ENCODE measurements around the gene TSSK6.

Gene TSSK6

DNA sequence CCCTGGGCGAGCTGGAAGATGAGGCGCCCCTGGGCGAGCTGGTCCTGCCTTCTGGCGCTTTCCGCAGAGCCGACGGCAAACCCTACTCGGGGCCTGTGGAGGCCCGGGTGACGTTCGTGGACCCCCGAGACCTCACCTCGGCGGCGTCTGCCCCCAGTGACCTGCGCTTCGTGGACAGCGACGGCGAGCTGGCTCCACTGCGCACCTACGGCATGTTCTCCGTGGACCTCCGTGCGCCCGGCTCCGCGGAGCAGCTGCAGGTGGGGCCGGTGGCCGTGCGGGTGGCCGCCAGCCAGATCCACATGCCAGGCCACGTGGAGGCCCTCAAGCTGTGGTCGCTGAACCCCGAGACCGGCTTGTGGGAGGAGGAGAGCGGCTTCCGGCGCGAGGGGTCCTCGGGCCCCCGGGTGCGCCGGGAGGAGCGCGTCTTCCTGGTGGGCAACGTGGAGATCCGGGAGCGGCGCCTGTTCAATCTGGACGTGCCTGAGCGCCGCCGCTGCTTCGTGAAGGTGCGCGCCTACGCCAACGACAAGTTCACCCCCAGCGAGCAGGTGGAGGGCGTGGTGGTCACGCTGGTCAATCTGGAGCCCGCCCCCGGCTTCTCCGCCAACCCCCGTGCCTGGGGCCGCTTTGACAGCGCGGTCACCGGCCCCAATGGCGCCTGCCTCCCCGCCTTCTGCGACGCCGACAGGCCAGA lies 29.1 kb upstream of the TSSK6 start:
- DNase-seq = no peak

- no peak for DNase-seq
Measured at GRCh38 chr19:19543640-19544039, 28.3 kb upstream of the TSSK6 start.

- DNase-seq = no peak
Measured at GRCh38 chr19:19543101-19543500, 27.8 kb upstream of the TSSK6 start.

DNA sequence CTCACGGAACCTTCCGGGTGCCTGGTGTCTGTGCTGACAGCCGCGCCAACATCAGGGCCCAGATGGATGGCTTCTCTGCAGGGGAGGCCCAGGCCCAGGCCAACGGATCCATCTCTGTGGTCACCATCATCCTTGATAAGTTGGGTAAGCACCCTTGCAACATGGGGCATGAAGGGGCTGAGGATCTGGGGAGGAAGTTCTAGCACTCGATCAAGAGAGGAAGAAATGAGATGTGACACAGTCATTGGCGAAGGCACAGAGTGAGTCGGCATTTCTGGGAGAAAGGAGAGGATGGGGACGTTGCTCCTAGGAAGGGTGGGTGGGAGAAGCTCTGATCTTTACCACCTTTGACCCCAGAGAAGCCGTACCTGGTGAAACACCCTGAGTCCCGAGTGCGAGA lies 27.2 kb upstream of the TSSK6 start:
- no peak for DNase-seq

DNA sequence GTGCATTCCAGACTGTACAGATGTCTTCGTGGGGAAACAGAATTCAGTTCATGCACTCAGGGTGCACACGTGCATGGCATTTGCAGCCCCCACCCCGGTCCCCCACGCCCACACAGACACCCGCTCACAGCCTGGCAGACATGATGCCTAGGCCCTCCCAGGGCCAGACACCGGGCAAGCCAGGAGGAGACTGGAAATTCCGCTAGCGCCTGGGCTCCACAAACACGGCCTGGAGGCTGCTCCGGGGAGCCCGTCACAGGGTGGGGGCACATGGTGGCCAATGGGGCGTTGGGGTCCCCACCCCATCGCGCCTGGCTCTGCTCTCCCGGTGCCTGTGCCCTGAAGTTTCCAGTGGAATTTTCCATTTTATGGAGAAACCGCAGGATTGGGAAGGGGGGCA lies 26.3 kb upstream of the TSSK6 start:
- DNase-seq = no peak

- DNase-seq = no peak
Measured at GRCh38 chr19:19540715-19541515, 25.6 kb upstream of the TSSK6 start.

- DNase-seq = no peak
Measured at GRCh38 chr19:19540064-19540714, 24.8 kb upstream of the TSSK6 start.

DNA sequence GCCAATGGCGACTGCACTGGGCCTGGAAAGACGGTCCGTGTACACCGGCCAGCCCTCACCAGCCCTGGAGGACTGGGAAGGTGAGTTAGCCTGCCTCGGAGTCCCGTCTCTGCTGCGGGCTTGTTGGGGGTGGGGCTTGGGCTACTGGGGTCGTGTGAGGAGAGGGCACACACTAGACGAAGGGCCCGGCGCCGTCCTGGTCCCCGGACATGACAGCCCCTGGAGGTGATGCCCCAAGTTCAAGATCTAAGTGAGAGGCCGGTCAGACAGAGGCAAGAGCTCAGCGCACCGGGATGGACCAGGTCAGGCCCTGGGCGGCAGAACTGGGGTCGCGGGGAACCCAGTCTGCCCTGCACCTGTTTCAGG lies 24.3 kb upstream of the TSSK6 start:
- DNase-seq = no peak

- DNase-seq = no peak
Measured at GRCh38 chr19:19538785-19539166, 23.4 kb upstream of the TSSK6 start.

GRCh38 chr19:19538061-19538784 lies 22.9 kb upstream of the TSSK6 start, which contains the start of gene CILP2:
Gene CILP2 (plus strand): TSS chr19:19538265. CDS start chr19:19538350, 85 bp downstream.
- DNase-seq = peak; percentile 19

- no peak for DNase-seq
Measured at GRCh38 chr19:19537075-19538048, 22.0 kb upstream of the TSSK6 start.

DNA sequence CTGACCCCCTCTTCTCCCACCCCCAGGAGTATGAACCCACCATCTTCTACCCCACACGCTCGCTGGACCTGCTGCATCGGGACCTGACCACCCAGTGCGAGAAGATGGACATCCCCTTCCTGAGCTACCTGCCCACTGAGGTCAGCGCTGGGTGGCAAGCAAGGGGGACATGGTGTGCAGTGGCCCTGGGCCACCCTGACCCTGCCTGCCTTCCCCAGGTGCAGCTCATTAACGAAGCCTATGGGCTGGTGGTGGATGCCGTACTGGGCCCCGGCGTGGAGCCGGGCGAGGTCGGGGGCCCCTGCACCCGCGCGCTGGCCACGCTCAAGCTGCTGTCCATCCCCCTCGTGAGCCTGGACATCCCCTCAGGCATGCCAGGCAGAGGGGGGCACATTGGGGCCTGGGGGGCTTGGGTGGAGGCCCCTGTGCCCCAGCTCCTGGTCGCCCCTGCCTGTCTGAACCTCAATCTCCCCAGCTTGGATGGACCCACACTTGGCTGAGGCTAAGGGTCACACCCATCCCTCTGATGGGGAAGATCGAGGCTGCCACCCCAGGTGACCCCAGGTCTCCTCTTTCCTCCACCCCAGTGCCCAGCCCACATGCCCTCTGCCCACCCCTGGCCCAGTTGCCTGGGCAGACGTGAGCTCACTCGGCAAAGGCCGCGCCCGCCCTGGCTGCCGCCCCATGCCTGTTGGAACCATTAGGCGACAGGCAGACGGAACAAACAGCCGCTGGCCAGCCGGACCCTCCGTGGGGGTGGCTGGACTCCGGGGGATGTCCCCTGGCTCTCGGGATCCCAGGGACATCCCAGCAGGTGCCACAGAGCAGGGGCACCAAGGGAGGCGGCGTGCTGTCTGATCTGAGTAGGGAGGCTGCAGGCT lies 20.2 kb upstream of the TSSK6 start:
- no peak for DNase-seq

DNA sequence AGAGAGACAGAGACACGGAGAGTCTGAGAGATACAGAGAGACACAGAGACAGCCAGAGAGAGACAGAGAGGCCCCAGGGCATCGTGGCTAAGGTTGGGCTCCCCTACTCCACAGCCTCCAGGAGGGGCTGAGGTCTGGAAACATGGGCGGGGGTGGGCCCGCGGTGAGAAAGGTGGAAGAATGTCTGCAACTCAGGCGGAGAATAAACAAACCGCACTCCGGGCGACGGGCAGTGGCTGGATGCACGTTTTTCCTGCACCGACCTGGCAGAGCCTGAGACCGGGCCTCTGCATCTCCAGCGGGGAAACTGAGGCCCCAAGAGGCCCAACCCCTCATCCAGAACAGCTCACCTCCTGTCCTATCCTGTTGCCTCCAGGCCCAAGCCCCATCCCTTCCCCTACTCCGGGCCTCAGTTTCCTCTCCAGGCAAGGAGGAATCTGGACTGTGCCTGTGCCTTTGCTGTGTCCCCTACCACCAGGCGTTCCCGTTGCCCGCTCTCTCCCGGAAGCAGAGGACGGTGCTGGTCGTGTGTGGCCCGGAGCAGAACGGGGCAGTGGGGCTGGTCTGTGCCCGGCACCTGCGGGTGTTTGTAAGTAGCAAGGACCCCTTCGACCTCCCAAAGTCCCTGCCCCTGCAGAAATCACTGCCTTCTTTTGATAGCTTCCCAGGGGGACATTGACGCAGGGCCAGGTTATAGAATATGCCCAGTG lies 19.4 kb upstream of the TSSK6 start:
- DNase-seq = no peak

GRCh38 chr19:19533841-19534240 lies 18.5 kb upstream of the TSSK6 start:
- no peak for DNase-seq

DNA sequence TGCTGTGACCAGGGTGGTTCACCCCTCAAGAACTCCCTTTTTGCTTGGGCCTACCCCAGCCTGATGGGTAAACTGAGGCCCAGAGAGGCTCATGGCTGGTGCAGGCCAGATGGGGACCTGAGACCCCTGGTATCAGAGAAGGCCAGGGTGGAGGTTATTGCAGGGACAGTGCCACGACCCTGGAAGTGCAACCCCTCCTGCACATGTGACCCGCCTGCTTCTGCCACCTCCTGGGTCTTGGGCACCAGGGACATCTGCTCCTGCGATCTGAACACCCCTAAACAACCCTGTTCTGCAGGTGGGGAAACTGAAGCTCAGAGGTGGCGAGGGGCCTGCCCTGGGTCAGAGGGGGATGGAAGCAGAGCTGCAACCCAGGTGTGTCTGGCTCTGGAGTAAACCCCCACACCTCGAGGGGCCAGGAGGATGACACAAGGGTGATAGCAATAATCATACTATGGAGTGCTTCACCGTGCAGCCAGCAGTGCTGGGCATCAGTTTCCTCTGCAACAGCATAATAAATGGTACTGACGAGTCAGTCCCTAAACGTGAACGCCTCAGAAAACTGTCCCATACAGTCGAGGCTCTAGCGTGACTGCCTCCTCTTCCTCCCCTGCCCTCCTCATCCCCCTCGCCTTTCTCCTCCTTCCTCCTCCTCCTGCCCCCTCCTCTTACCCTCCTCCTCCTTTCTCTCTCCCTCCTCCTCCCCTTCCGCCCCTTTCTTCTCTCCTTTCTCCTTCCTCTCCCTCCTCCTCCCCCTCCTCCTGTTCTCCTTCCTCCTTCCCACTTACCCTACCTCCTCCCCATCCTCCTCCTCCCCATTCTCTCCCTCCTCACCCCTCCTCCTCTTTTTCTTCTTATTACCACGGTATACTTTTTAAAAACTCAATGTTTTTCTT lies 17.7 kb upstream of the TSSK6 start:
- no peak for DNase-seq

GRCh38 chr19:19531951-19532805 lies 16.8 kb upstream of the TSSK6 start:
- DNase-seq = peak; percentile 51

DNA sequence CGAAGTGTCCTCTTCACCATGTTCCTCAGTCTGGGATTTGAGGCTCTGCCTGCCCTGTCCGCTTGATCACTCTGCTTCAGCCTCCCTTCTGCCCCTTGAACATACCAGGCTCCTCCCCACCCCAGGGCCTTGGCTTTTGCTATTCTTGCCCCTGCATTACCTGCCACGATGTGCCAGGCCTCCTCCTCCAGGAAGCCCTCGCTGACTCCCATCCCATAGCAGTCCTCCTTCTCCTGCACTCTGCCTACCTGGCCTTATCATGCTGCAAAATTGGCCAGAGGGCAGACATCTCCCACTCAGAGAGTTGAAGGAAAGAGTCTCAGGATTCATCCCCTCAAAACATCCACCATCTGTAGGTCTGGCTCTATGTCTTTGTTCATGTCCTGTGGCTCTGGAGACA lies 15.5 kb upstream of the TSSK6 start:
- DNase-seq = no peak

DNA sequence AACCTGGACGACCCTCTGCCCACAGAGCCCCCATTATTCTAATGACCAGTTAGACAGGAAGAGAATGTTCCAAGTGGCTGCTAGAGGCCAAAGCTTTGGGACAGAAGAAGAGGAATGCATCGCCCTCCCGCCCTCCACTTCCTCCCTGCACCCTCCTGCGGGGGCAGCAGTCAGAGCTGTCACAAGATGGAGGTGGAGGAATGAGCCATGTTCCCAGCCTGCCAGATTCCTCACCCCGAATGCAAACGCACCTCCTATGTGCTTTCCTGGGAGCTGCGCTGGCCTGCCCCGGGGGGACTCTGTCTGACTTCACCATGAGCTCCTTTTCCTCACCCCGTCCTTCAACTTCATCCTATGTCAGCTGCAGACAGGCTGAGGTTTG lies 15.1 kb upstream of the TSSK6 start:
- DNase-seq = no peak

Data from NCI-H1694 (cell line).